ENCODE data around the gene TOMM7. TPM values are rescaled to one million over a fixed set of nuclear protein-coding genes. Genes with fewer than 3 reads are reported as not detected.

Gene TOMM7
- total RNA-seq (ENCODE audit: low replicate concordance) = 222 and 327 TPM in 2 replicates
- long read RNA-seq, transcript TOMM7-201 (3 exons, 778 nt) = major isoform, 65 of 68 reads
- long read RNA-seq, partial matches to known transcripts = 2 of 68 reads
- long read RNA-seq, other reads (novel, unspliced or antisense) = 1 of 68 reads

GRCh38 chr7:22822486-22823141, at the start of gene TOMM7:
TSS of gene TOMM7 (minus strand) at chr7:22822849. CDS start at chr7:22822779, 70 bp downstream.
- DNase-seq (ENCODE audit: extremely low spot score, unreplicated experiment) = peak; percentile 90
- peak; percentile 17 for TF ChIP-seq CTCF (conservative IDR thresholded peaks at IDR 0.05)
- H3K4me3 Mint-ChIP-seq = peak within 1 kb of the TSS; percentile 98

GRCh38 chr7:22872096-22872807, 49.6 kb upstream of the TOMM7 start:
- Mint-ChIP-seq H3K4me1 (ENCODE audit: unreplicated experiment) (no peaks in the 10 kb centered on the region), H3K27me3 (peaks cover 6% of the 10 kb centered on the region), H3K27ac (no peak overlapping the region), H3K4me3 (no peak overlapping the region), H3K36me3 (no peaks in the 10 kb centered on the region), H3K9me3 (no peaks in the 10 kb centered on the region)
- no peak for TF ChIP-seq CTCF (conservative IDR thresholded peaks at IDR 0.05)
- no peak for DNase-seq (ENCODE audit: extremely low spot score, unreplicated experiment)

More at GRCh38 chr7:22822486-22823141, at the start of gene TOMM7:
- peak within 1 kb of the TSS; percentile 92 for H3K27ac Mint-ChIP-seq
- peaks cover 9% of the 10 kb centered on the region for H3K36me3 Mint-ChIP-seq
- peaks cover 13% of the 10 kb centered on the region for H3K4me1 Mint-ChIP-seq (ENCODE audit: unreplicated experiment)
- peaks cover 23% of the 10 kb centered on the region for H3K27me3 Mint-ChIP-seq
- no peaks in the 10 kb centered on the region for H3K9me3 Mint-ChIP-seq

- Mint-ChIP-seq H3K4me1 (ENCODE audit: unreplicated experiment) (no peaks in the 10 kb centered on the region), H3K27me3 (peaks cover 6% of the 10 kb centered on the region), H3K9me3 (no peaks in the 10 kb centered on the region), H3K36me3 (no peaks in the 10 kb centered on the region), H3K27ac (no peak overlapping the region), H3K4me3 (no peak overlapping the region)
- DNase-seq (ENCODE audit: extremely low spot score, unreplicated experiment) = no peak
- no peak for TF ChIP-seq CTCF (conservative IDR thresholded peaks at IDR 0.05)
Observed at GRCh38 chr7:22871661-22872060, 49.0 kb upstream of the TOMM7 start.

GRCh38 chr7:22868509-22868908, 45.9 kb upstream of the TOMM7 start:
- no peak for TF ChIP-seq CTCF (conservative IDR thresholded peaks at IDR 0.05)
- Mint-ChIP-seq H3K4me1 (ENCODE audit: unreplicated experiment) (no peaks in the 10 kb centered on the region), H3K36me3 (no peaks in the 10 kb centered on the region), H3K9me3 (no peaks in the 10 kb centered on the region), H3K27me3 (peaks cover 3% of the 10 kb centered on the region), H3K4me3 (no peak overlapping the region), H3K27ac (no peak overlapping the region)
- no peak for DNase-seq (ENCODE audit: extremely low spot score, unreplicated experiment)

- no peaks in the 10 kb centered on the region for H3K36me3 Mint-ChIP-seq
- no peaks in the 10 kb centered on the region for H3K9me3 Mint-ChIP-seq
- no peak overlapping the region for H3K4me3 Mint-ChIP-seq
- peaks cover 2% of the 10 kb centered on the region for H3K27me3 Mint-ChIP-seq
- no peaks in the 10 kb centered on the region for H3K4me1 Mint-ChIP-seq (ENCODE audit: unreplicated experiment)
- DNase-seq (ENCODE audit: extremely low spot score, unreplicated experiment) = no peak
- no peak overlapping the region for H3K27ac Mint-ChIP-seq
- no peak for TF ChIP-seq CTCF (conservative IDR thresholded peaks at IDR 0.05)
Observed at GRCh38 chr7:22867589-22867988, 44.9 kb upstream of the TOMM7 start.
